ENCODE results near the gene BCAN.

The BCAN gene

DNA sequence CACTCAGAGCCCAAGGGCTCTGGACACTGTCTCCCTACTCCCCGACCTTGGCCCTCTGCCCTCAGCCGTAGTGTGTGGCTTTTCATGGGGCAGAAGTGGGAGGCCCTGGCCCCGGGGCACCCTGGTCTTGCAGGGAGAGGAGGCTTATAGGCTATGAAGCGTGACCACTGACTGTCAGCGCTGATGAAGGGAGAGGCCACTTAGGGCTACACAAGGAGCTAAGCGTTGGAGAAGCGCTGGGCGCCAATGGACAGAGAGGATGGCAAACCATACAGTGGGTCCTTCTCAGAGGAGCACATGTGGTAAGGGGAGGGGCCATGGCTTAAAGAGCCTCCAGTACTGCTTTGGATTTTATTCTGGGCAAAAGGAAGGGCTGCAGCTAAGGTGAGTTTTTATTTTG lies 55.6 kb downstream of the BCAN start:
- no peak for DNase-seq (ENCODE audit: low read depth, low spot score)
- CTCF ChIA-PET, result interaction anchor here (1.1 to 49.8 kb wide), 3 partner anchors 3 to 163 kb away, joined by 3 to 2951 read pairs (median 2951); partner anchors contain the start of genes CRABP2, ISG20L2, METTL25B and NES

DNA sequence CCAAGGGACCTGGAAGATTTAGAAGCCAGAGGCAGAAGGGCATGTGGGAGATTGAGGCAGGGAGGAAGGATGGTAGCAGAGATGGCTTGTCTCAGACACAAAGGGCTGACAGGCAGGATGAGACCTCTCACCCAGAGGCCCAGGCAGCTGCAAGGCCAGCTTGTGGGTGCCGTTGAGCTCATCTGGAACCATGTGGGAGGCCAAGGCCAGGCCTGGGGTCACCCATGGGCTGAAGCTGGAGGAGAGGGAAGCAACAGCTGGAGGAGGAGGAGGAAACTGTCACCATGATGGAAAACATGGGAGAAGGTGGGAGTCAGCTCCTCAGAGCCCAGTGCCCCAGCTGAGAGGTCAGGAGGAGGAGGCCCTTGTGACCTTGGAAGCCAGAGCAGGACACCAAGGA lies 57.1 kb downstream of the BCAN start:
- TF ChIP-seq, protein P1, sequence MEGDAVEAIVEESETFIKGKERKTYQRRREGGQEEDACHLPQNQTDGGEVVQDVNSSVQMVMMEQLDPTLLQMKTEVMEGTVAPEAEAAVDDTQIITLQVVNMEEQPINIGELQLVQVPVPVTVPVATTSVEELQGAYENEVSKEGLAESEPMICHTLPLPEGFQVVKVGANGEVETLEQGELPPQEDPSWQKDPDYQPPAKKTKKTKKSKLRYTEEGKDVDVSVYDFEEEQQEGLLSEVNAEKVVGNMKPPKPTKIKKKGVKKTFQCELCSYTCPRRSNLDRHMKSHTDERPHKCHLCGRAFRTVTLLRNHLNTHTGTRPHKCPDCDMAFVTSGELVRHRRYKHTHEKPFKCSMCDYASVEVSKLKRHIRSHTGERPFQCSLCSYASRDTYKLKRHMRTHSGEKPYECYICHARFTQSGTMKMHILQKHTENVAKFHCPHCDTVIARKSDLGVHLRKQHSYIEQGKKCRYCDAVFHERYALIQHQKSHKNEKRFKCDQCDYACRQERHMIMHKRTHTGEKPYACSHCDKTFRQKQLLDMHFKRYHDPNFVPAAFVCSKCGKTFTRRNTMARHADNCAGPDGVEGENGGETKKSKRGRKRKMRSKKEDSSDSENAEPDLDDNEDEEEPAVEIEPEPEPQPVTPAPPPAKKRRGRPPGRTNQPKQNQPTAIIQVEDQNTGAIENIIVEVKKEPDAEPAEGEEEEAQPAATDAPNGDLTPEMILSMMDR (IDR thresholded peaks at IDR 0.05; ENCODE audit: insufficient read depth, low read length, missing control alignments), result no peak
- CTCF ChIA-PET, result interaction anchor here (41.3 to 49.8 kb wide), 2 partner anchors 5 to 18 kb away, joined by 2951 read pairs; partner anchors contain the start of genes CRABP2, ISG20L2, METTL25B and NES
- POLR2A ChIA-PET, result interaction anchor here (1.2 kb wide), 1 partner anchor 13 kb away, joined by 3 read pairs; no protein-coding TSS in a partner anchor
- no peak for DNase-seq (ENCODE audit: low read depth, low spot score)
- no peak overlapping the region for H3K4me3 ChIP-seq (ENCODE audit: low read depth, low read length)

More for the DNA sequence above, 55.6 kb downstream of the BCAN start:
- POLR2A ChIA-PET, result no interaction called here
- TF ChIP-seq, protein P1 (IDR thresholded peaks at IDR 0.05; ENCODE audit: insufficient read depth, low read length, missing control alignments), result no peak
- H3K4me3 ChIP-seq (ENCODE audit: low read depth, low read length), result no peak overlapping the region

DNA sequence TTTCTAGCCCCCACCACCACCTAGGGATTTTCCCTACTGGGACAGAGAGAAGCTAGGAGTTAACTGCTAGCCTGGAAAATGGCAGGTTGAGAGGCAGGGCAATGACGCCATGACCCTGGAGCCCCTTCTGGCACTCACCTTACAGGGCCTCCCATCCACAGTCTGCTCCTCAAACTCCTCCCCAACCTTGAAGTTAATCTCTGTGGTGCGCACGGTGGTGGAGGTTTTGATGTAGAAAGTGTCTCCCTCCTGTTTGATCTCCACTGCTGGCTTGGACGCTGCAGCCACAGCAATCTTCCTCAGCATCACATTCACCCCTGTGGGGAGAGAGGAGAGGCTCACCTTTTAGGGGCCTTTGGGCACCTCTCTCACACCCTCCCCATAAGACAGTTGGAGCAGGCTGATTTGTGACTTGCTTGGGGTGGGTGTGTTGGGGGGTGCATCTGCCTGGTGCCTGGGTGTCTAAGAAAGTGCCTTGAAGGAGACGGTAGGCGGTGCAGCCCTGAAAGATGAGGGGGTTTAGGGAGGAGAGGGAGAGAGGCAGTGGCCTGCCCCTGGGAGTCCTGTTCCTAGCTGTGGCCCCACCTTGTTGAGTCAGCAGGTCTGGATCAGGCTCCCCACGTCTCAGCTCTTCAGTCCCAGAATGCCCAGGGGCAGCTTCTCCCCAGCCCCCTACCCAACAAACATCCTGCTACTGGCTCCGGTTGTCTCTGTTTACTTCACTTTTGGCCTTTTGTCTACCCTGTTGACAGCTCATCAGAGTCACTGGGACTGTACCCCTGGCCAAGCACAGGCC lies 59.0 kb downstream of the BCAN start:
- DNase-seq (ENCODE audit: low read depth, low spot score), result no peak
- TF ChIP-seq, protein P1 (IDR thresholded peaks at IDR 0.05; ENCODE audit: insufficient read depth, low read length, missing control alignments), result no peak
- ChIA-PET CTCF (interaction anchor here (0.9 to 49.8 kb wide), 6 partner anchors 7 to 159 kb away, joined by 3 to 2951 read pairs (median 6); partner anchors contain the start of genes CRABP2, ISG20L2, METTL25B and NES), POLR2A (no interaction called here)
- no peak overlapping the region for H3K4me3 ChIP-seq (ENCODE audit: low read depth, low read length)

DNA sequence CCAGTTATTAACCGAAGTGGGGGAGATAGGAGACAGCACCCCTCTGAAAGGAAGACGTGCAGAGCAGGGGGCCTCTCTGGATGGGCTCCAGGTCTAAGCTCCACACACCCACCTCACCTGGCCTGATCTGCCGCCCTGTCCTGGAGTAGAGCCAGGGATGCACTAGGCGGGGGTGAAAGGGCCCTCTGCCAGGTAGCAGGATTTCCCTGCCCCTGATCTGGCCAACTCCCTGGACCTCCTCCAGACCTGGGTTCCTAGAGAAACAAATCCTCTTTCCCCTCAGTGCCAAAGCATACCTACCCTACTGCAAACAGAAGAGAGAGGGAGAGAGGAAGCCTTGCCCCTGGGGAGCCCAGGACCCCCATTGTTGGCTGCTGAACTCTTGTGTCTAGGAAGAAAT lies 61.4 kb downstream of the BCAN start:
- DNase-seq (ENCODE audit: low read depth, low spot score), result no peak
- TF ChIP-seq, protein P1 (IDR thresholded peaks at IDR 0.05; ENCODE audit: insufficient read depth, low read length, missing control alignments), result no peak
- CTCF ChIA-PET, result interaction anchor here (1.2 to 49.8 kb wide), 4 partner anchors 9 to 94 kb away, joined by 5 to 2951 read pairs (median 1481); partner anchors contain the start of genes CRABP2, ISG20L2, METTL25B and NES
- POLR2A ChIA-PET, result interaction anchor here (0.6 to 1.0 kb wide), 3 partner anchors 9 to 17 kb away, joined by 3 to 4 read pairs (median 4); no protein-coding TSS in a partner anchor
- H3K4me3 ChIP-seq (ENCODE audit: low read depth, low read length), result peak overlapping the region; percentile 55

DNA sequence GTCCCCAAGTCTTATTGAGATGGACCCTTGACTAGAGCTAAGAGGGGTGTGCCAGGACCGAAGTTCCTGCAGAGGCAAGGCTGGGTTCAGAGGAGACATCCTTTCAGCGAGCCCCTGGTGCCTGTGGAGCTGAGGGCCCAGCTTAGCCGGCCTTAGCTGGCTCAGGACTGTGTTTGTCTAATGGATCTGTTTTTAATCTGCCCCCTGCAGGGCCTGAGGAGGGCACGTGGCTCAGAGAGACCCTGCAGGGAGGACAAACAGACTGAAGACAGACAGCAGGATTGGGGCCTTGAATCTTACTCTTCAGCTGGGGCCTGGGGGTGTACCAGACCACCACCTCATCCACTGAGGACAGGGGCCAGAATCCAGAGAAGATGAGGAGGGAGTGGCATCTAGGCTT lies 61.8 kb downstream of the BCAN start:
- TF ChIP-seq, protein P1 (IDR thresholded peaks at IDR 0.05; ENCODE audit: insufficient read depth, low read length, missing control alignments), result no peak
- ChIA-PET POLR2A (interaction anchor here (0.6 to 0.8 kb wide), 2 partner anchors 10 to 17 kb away, joined by 3 to 4 read pairs; no protein-coding TSS in a partner anchor), CTCF (interaction anchor here (1.2 to 49.8 kb wide), 5 partner anchors 10 to 156 kb away, joined by 5 to 2951 read pairs (median 11); partner anchors contain the start of genes CRABP2, ISG20L2, METTL25B and NES)
- DNase-seq (ENCODE audit: low read depth, low spot score), result no peak
- peak overlapping the region; percentile 55 for H3K4me3 ChIP-seq (ENCODE audit: low read depth, low read length)

Measured in AG04449 (cell line).